Fibroblast of lung (primary cell): ENCODE results near the gene HERC3.

Experiments used
- CTCF ChIP-seq, 2 donors: IDR thresholded peaks in 1 of 2; conservative IDR thresholded peaks in 1 of 2; 1 replicate in 1 of 2; 2 replicates in 1 of 2; pipeline ENCODE4 v1.5.1; 2011 to 2012; ENCODE audit warnings: low read length in 2 of 2, control low read depth in 1 of 2, inconsistent platforms in 1 of 2, low read depth in 1 of 2, mild to moderate bottlenecking in 1 of 2
- EZH2 ChIP-seq: IDR thresholded peaks from 2 replicates; pipeline ENCODE4 v1.5.1; 2012; ENCODE audit warnings: low read length, control low read depth, mild to moderate bottlenecking; ENCODE audit errors: missing control alignments

GRCh38 chr4:88722828-88723227, 130.5 kb downstream of the HERC3 start:
- TF ChIP-seq CTCF (conservative IDR thresholded peaks at IDR 0.05 in 1 of 2, IDR thresholded peaks at IDR 0.05 in 1 of 2; ENCODE audit: low read depth in 1 of 2, low read length in 2 of 2) (no peak), EZH2 (no peak)
